Lower lobe of right lung (tissue), 2 donors: Measurements from ENCODE around the gene RHOU. TPM values are rescaled to one million over a fixed set of nuclear protein-coding genes. Genes with fewer than 3 reads are reported as not detected.

Experiments used
- ATAC-seq, 2 donors: fragments of 200-7000 bp; cut with Tn5 transposase; one replicate each; pipeline ENCODE4 v1.9.1; 2020 to 2022; ENCODE audit warnings: mild to moderate bottlenecking in 2 of 2, moderate library complexity in 2 of 2
- DNase-seq: peaks from one replicate; pipeline ENCODE4 v3.0.0-alpha.2; 2020
- H3K27ac ChIP-seq: fragments of 200-600 bp; one replicate; pipeline ENCODE4 v1.8.0; 2022
- H3K27me3 ChIP-seq: fragments of 200-600 bp; one replicate; pipeline ENCODE4 v1.8.0; 2022; ENCODE audit warnings: low read depth
- H3K36me3 ChIP-seq: fragments of 200-600 bp; one replicate; pipeline ENCODE4 v1.8.0; 2022; ENCODE audit warnings: mild to moderate bottlenecking
- H3K4me1 ChIP-seq: fragments of 200-600 bp; one replicate; pipeline ENCODE4 v1.8.0; 2022
- H3K4me3 ChIP-seq: fragments of 200-600 bp; one replicate; pipeline ENCODE4 v1.8.0; 2022; ENCODE audit warnings: mild to moderate bottlenecking
- H3K9me3 ChIP-seq: fragments of 200-600 bp; one replicate; pipeline ENCODE4 v1.8.0; 2022
- intact Hi-C: fragments of 100-400 bp; cut with DNase I; formaldehyde crosslinking; loops from one replicate; pipeline ENCODE4 v1.11.0; 2022
- total RNA-seq: library from RNA; stranded (reverse); fragmentation: NEBNext Ultra II Directional; extraction: Animal tissue kit (Norgen Biotek cat#: 25700); gene quantifications from one replicate; pipeline ENCODE4 v1.2.1, GENCODE V29; 2021
- TF ChIP-seq, protein P1 (sequence below): fragments of 200-600 bp; IDR thresholded peaks from one replicate; pipeline ENCODE4 v1.8.0; 2022; ENCODE audit warnings: antibody characterized with exemption, mild to moderate bottlenecking
- donor health status: DM: no; HTN: yes; CAD: no; lungs with severe emphysema.

The RHOU gene
- total RNA-seq, 1 donor from 2014 or later, result 22.9 TPM

DNA sequence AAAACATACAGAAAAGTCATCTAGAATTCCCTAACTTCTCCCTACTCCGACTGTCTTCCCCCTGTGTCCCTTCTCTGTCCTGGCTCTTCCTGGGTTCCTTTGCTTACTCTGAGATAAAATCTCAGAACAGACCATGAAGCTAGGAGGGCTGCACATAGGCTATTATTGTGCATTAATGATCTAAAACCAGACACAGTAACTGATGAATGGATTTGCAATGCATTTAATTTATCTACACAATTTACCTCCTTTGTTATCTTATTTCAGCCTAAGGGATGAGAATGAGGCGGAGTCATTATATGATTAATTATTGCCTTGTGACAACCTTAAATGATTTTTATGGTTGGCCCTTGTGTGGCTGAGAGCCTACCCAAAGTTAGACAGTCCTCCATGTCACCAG, 14.5 kb downstream of the RHOU start:
- intact Hi-C loops, result no loop called here
- H3K4me1 ChIP-seq, result no peaks in the 10 kb centered on the region
- no peak overlapping the region for H3K27ac ChIP-seq
- H3K4me3 ChIP-seq, result no peak overlapping the region
- H3K9me3 ChIP-seq, result no peaks in the 10 kb centered on the region
- ATAC-seq, result no peak
- peaks cover 18% of the 10 kb centered on the region for H3K36me3 ChIP-seq
- H3K27me3 ChIP-seq, result peaks cover 3% of the 10 kb centered on the region
- TF ChIP-seq, protein P1, sequence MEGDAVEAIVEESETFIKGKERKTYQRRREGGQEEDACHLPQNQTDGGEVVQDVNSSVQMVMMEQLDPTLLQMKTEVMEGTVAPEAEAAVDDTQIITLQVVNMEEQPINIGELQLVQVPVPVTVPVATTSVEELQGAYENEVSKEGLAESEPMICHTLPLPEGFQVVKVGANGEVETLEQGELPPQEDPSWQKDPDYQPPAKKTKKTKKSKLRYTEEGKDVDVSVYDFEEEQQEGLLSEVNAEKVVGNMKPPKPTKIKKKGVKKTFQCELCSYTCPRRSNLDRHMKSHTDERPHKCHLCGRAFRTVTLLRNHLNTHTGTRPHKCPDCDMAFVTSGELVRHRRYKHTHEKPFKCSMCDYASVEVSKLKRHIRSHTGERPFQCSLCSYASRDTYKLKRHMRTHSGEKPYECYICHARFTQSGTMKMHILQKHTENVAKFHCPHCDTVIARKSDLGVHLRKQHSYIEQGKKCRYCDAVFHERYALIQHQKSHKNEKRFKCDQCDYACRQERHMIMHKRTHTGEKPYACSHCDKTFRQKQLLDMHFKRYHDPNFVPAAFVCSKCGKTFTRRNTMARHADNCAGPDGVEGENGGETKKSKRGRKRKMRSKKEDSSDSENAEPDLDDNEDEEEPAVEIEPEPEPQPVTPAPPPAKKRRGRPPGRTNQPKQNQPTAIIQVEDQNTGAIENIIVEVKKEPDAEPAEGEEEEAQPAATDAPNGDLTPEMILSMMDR, result no peak
- no peak for DNase-seq

DNA sequence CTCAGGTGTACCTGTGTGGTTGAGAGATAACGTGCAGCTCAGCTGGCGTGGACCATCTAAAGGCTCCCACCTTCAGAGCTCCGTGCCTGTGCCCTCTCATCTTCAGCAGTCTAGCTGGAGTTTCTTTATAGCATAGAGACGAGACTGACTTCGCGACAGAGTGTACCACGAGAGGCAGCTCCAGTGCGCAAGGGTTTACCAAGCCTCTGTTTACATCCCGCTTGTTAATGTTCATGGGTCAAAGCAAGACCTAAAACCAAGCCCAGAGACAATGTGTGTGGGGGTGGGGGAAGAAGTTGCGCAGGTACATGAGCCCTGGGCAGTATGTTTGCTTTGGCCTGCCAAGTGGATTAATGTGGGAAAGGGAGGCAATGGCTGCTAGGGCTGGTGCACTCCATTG, 15.6 kb downstream of the RHOU start:
- no peak for DNase-seq
- Histone ChIP-seq H3K4me3 (no peak overlapping the region), H3K4me1 (no peaks in the 10 kb centered on the region), H3K27ac (no peak overlapping the region), H3K27me3 (peaks cover 9% of the 10 kb centered on the region), H3K36me3 (peaks cover 10% of the 10 kb centered on the region), H3K9me3 (no peaks in the 10 kb centered on the region)
- intact Hi-C loops, result no loop called here
- TF ChIP-seq, protein P1, result no peak
- ATAC-seq, result no peak

DNA sequence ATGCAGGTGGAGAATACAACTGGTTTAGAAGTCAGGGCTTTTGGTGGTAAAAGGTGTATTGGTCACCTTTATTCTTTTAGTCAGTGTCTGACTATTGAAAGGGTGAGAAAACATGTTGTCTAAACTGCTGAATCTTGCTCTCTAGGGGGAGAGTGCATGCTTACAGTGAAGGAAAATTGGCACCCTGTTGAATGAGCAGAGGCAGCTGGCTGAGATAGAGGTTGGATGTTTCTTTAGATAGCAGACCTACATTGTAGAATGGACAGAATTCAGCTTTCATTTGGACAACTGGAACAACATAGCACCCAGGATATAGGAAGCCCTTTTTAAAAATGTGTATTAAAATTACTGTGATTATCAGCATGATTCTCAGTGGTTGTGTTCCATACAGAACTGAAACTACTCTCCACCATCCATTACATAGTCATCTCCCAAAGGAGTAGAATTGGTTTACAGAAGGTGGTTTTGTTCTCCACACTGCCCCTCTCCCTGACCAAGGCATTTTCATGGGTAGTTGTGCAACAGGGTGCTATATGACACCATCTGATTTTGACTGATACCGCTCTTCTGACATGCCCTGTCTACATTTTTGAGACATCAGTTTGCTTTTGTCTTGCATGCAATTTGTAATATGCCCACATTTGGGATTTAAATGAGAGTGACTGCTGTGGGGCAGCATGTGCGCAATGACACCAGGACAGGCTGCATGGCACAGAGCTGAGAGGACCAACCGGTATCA, 16.2 kb downstream of the RHOU start:
- Histone ChIP-seq H3K27me3 (peaks cover 9% of the 10 kb centered on the region), H3K27ac (no peak overlapping the region), H3K9me3 (no peaks in the 10 kb centered on the region), H3K4me1 (no peaks in the 10 kb centered on the region), H3K36me3 (peaks cover 5% of the 10 kb centered on the region), H3K4me3 (no peak overlapping the region)
- intact Hi-C loops, result no loop called here
- DNase-seq (no peak), ATAC-seq (no peak)
- TF ChIP-seq, protein P1, result no peak

DNA sequence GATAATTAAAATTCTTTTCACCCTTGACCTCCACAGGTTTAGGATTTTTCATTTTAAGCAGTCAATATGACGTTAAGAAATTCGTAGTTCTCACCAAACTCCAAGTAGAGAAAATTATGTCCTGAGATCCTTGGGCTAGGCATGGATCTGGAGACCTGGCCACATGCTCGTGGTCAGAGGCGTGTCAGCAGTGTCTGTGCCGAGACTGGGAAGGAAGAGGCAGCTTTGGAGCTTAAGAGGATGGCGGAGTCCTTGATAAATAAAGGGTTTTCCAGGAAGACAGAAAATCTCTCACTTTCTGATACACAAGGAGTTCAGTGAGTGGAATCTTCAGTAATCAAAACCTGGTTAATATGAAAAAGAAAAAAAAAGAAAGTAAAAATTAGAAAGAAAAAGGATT, 17.0 kb downstream of the RHOU start:
- Histone ChIP-seq H3K36me3 (no peaks in the 10 kb centered on the region), H3K4me3 (no peak overlapping the region), H3K9me3 (no peaks in the 10 kb centered on the region), H3K27me3 (peaks cover 9% of the 10 kb centered on the region), H3K4me1 (no peaks in the 10 kb centered on the region), H3K27ac (no peak overlapping the region)
- DNase-seq (no peak), ATAC-seq (no peak)
- intact Hi-C loops, result no loop called here
- TF ChIP-seq, protein P1, result no peak

DNA sequence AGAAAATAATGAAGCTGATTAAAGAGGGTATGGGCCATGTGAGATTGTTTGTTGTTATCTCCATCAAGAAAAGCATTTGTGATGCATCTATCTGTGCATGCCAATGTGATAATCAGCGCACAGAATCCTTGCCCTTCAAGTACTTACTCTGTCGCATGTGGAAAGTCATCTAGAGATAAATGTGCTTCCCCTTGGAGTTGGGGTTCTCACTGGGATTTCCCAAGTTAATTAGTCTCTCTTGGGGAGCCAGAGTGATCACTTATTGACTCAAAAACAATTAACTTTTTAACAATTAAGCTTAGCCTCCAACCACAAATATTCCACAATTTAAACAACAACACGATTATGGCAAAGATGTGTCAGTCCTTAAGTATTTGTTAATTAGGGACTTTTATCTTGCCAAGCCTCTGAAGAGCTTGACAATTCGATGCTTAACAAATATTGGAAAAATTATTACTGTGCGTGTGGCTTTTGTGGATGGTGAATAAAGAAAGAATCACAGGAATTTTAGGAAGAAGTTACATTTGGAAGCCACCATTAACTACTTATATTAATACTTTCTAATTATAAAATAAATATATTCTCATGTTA, 17.5 kb downstream of the RHOU start:
- TF ChIP-seq, protein P1, result no peak
- DNase-seq (no peak), ATAC-seq (no peak)
- Histone ChIP-seq H3K27me3 (peaks cover 9% of the 10 kb centered on the region), H3K9me3 (no peaks in the 10 kb centered on the region), H3K27ac (no peak overlapping the region), H3K4me3 (no peak overlapping the region), H3K36me3 (no peaks in the 10 kb centered on the region), H3K4me1 (no peaks in the 10 kb centered on the region)
- intact Hi-C loops, result no loop called here
